KMS-11 (cell line): ENCODE results near the gene MAP4K4.

Experiments
- H2AFZ ChIP-seq: fragments of 200-600 bp; sonication (generic); 2 replicates; pipeline ENCODE4 v1.6.1; 2016; ENCODE audit warnings: antibody characterized with exemption, mixed run types, low read depth
- H3K27ac ChIP-seq: fragments of 200-600 bp; sonication (generic); 2 replicates; pipeline ENCODE4 v1.6.1; 2016; ENCODE audit warnings: mild to moderate bottlenecking, mixed run types
- H3K27me3 ChIP-seq: fragments of 200-600 bp; sonication (generic); 2 replicates; pipeline ENCODE4 v1.6.1; 2017; ENCODE audit warnings: mild to moderate bottlenecking, low read depth, mixed run types, moderate library complexity; ENCODE audit not compliant: insufficient read depth
- H3K36me3 ChIP-seq: fragments of 200-600 bp; sonication (generic); 2 replicates; pipeline ENCODE4 v1.6.1; 2017; ENCODE audit warnings: mild to moderate bottlenecking, mixed run types; ENCODE audit not compliant: insufficient read depth
- H3K4me1 ChIP-seq: fragments of 200-600 bp; sonication (generic); 2 replicates; pipeline ENCODE4 v1.6.1; 2016; ENCODE audit warnings: mild to moderate bottlenecking, low read depth, mixed run types; ENCODE audit not compliant: poor library complexity, severe bottlenecking
- H3K4me2 ChIP-seq: fragments of 200-600 bp; sonication (generic); 2 replicates; pipeline ENCODE4 v1.7.0; 2016; ENCODE audit warnings: mild to moderate bottlenecking, mixed run types
- H3K4me3 ChIP-seq: fragments of 200-600 bp; sonication (generic); IDR thresholded peaks from 2 replicates; pipeline ENCODE4 v1.6.1; 2017; ENCODE audit warnings: low read depth, low read length, mixed read lengths; ENCODE audit not compliant: insufficient read depth
- H3K79me2 ChIP-seq: fragments of 200-600 bp; sonication (generic); 2 replicates; pipeline ENCODE4 v1.6.1; 2016; ENCODE audit warnings: low read depth, mixed run types; ENCODE audit not compliant: insufficient read depth
- H3K9ac ChIP-seq: fragments of 200-600 bp; sonication (generic); 2 replicates; pipeline ENCODE4 v1.6.1; 2016; ENCODE audit warnings: mild to moderate bottlenecking, mixed run types
- H4K20me1 ChIP-seq: fragments of 200-600 bp; sonication (generic); 2 replicates; pipeline ENCODE4 v1.6.1; 2016; ENCODE audit warnings: mild to moderate bottlenecking, mixed run types; ENCODE audit not compliant: insufficient read depth
- TF ChIP-seq, protein P1 (sequence below): fragments of 200-600 bp; sonication (generic); conservative IDR thresholded peaks from 2 replicates; pipeline ENCODE4 v1.6.1; 2017; ENCODE audit warnings: low read depth, mild to moderate bottlenecking, antibody characterized with exemption, low read length, moderate library complexity, mixed read lengths

MAP4K4 gene

DNA sequence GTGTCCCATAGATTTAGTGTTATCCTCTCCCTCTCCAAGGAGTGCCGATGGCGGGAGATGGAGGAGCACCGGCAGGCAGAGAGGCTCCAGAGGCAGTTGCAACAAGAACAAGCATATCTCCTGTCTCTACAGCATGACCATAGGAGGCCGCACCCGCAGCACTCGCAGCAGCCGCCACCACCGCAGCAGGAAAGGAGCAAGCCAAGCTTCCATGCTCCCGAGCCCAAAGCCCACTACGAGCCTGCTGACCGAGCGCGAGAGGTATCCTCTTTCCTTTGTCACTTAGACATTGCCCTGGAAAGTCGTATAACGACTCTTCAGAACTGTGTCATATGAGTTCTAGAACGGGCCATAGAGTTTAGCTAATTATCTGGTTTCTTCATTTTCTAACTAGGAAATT is 162.1 kb downstream of the MAP4K4 start:
- Histone ChIP-seq H2AFZ (no peak overlapping the region), H4K20me1 (no peaks in the 10 kb centered on the region), H3K9ac (no peak overlapping the region), H3K27ac (no peak overlapping the region), H3K36me3 (no peaks in the 10 kb centered on the region), H3K27me3 (no peaks in the 10 kb centered on the region), H3K4me1 (no peaks in the 10 kb centered on the region), H3K79me2 (no peaks in the 10 kb centered on the region), H3K4me3 (no peak overlapping the region), H3K4me2 (no peak overlapping the region)
- TF ChIP-seq, protein P1, sequence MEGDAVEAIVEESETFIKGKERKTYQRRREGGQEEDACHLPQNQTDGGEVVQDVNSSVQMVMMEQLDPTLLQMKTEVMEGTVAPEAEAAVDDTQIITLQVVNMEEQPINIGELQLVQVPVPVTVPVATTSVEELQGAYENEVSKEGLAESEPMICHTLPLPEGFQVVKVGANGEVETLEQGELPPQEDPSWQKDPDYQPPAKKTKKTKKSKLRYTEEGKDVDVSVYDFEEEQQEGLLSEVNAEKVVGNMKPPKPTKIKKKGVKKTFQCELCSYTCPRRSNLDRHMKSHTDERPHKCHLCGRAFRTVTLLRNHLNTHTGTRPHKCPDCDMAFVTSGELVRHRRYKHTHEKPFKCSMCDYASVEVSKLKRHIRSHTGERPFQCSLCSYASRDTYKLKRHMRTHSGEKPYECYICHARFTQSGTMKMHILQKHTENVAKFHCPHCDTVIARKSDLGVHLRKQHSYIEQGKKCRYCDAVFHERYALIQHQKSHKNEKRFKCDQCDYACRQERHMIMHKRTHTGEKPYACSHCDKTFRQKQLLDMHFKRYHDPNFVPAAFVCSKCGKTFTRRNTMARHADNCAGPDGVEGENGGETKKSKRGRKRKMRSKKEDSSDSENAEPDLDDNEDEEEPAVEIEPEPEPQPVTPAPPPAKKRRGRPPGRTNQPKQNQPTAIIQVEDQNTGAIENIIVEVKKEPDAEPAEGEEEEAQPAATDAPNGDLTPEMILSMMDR, result no peak

DNA sequence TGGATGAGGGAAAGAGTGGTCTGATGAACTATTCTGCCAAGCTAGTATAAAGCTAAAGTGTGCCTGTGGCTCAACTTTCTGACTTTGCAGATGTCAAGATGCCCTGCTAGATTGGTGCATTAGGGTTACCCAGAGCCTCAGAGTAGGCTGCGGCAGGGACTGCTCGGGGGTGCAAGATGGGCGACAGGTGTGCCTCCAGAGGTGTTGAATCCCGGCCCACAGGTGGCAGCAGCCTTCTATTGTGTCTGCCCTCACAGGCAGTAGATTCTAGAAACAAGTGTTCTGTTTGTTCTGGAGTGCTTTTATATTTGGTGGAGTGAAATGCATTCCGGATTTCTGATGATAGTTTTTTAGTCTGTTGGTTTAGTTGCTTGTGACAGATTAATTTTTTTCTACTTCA is 162.7 kb downstream of the MAP4K4 start:
- Histone ChIP-seq H3K27me3 (no peaks in the 10 kb centered on the region), H3K27ac (no peak overlapping the region), H3K9ac (no peak overlapping the region), H3K79me2 (no peaks in the 10 kb centered on the region), H3K4me2 (no peak overlapping the region), H3K36me3 (no peaks in the 10 kb centered on the region), H3K4me1 (no peaks in the 10 kb centered on the region), H4K20me1 (no peaks in the 10 kb centered on the region), H2AFZ (no peak overlapping the region), H3K4me3 (no peak overlapping the region)
- TF ChIP-seq, protein P1, result no peak

DNA sequence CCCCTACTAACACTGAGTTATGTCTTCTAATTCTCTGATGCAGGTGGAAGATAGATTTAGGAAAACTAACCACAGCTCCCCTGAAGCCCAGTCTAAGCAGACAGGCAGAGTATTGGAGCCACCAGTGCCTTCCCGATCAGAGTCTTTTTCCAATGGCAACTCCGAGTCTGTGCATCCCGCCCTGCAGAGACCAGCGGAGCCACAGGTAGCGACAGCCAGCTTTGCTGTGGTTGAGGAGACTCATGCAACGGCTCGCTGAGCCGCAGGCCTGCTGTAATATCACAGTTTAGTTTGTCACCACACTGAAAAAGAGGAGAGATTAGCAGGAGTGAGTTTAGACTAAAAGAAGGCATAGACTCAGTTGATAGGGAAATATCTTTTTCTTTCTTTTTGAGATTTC is 163.3 kb downstream of the MAP4K4 start:
- no peak overlapping the region for H3K9ac ChIP-seq
- no peaks in the 10 kb centered on the region for H4K20me1 ChIP-seq
- no peak overlapping the region for H3K4me2 ChIP-seq
- TF ChIP-seq, protein P1, result no peak
- no peaks in the 10 kb centered on the region for H3K36me3 ChIP-seq
- H3K4me3 ChIP-seq, result no peak overlapping the region
- H3K27ac ChIP-seq, result no peak overlapping the region
- no peaks in the 10 kb centered on the region for H3K27me3 ChIP-seq
- H2AFZ ChIP-seq, result no peak overlapping the region
- H3K79me2 ChIP-seq, result no peaks in the 10 kb centered on the region
- no peaks in the 10 kb centered on the region for H3K4me1 ChIP-seq

DNA sequence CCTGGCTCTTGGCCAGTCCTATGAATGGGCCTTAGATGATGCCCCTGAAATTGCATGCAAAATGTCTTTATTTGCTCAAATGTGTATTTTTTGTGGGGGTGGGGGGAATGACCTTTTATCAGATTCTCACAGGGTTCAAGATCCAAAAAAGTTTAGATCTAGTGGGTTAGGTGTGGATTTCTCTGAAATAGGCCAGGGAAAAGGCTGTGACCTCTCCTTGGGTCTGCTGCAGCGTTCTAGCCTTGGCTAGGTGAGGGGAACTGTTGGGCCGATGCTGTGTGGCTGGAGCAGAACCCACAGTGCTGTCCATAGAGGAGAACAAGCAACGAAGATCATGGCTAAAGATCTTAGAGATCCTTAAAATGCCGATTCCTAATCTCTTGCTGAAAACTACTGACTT is 163.9 kb downstream of the MAP4K4 start:
- no peak overlapping the region for H2AFZ ChIP-seq
- H3K9ac ChIP-seq, result no peak overlapping the region
- no peak overlapping the region for H3K4me3 ChIP-seq
- H3K79me2 ChIP-seq, result no peaks in the 10 kb centered on the region
- H3K27me3 ChIP-seq, result no peaks in the 10 kb centered on the region
- H3K4me1 ChIP-seq, result no peaks in the 10 kb centered on the region
- no peaks in the 10 kb centered on the region for H3K36me3 ChIP-seq
- TF ChIP-seq, protein P1, result no peak
- no peak overlapping the region for H3K27ac ChIP-seq
- no peak overlapping the region for H3K4me2 ChIP-seq
- no peaks in the 10 kb centered on the region for H4K20me1 ChIP-seq
